Ramos (cell line): Measurements from ENCODE around the gene ITLN1.
"Not testable (repeated sequence)": the region's sequence is repeated elsewhere in the genome, so short reads cannot be mapped to it uniquely, and the experiment has no call there.

Source experiments
- in situ Hi-C: fragments of 300-500 bp; cut with MboI; formaldehyde crosslinking; loops from one replicate; pipeline ENCODE4 v1.14.3; 2022; ENCODE audit warnings: low sequenced_read_pairs; ENCODE audit not compliant: unreplicated experiment

ITLN1 gene

DNA sequence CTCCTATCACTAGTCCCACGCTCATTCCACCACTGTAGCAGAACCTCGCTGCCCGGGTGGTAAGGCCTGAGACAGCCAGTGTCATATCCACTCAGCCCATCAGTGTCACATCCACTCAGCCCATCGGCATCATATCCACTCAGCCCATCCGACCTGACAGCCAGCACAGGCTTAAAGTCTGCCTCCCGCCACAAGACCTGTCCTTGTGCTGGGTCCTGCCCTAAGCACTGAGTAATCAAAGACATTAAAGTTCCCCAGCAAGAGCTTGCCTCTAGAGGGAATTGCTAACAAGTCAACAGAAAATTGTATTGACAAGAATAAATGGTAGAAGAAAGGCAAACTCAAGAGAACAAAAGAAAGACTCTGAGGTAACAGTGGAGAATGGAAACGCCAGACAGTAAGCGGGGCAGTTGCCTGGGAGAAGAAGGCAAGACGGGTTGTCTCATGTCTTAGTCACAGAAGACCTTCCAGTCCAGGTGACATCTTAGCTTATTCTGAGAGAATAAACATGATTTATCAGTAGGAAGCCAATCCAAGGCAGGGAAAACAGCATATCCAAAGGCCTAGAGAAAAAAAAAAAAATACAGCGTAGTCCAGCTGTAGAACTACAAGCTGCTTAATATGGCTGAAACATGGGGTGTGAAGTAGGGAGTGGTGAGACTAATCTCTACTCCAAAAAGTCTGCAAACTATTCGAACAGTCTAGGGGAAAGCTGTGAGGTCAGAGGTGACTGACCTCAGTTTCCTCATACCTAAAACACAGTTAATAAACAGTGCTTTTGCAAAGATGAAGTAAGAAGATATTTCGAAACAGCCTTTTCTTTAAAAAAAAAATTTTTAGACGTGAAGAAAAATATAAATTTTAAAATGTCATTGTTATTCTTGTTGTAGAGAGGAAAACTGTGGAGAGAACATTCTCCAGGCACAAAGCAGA, 1.1 kb downstream of the ITLN1 start:
- in situ Hi-C loops = no loop called here

DNA sequence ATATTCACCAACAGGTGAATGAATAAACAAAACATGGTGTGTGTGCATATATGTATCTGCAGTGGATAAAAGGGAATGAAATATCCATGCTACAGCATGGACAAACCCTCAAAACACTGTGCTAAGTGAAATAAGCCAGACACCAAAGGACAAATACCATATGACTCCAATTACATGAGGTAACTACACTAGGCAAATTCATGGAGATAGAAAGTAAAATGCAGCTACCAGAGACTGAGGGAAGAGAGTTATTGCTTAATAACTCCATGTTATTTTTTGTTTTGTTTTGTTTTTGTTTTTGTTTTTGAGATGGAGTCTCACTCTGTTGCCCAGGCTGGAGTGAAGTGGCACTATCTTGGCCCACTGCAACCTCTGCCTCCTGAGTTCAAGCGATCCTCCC, 2.4 kb downstream of the ITLN1 start:
- in situ Hi-C loops = no loop called here

DNA sequence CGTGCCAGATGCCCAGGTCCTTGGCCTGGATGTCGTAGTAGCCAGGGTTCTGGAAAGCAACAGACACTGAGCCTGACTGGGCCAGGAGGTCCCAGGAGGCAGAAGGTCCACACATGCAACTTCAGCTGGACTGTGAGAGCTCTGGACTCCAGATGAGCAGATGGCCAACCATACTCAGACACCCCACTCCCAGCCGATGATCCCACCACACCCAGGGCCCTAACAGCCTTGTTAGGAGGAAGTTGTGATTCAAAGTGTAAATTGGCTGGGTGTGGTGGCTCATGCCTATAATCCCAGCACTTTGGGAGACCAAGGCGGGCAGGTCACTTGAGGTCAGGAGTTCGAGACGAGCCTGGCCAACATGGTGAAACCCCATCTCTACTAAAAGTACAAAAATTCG, 3.7 kb downstream of the ITLN1 start:
- in situ Hi-C loops = not testable (repeated sequence)

DNA sequence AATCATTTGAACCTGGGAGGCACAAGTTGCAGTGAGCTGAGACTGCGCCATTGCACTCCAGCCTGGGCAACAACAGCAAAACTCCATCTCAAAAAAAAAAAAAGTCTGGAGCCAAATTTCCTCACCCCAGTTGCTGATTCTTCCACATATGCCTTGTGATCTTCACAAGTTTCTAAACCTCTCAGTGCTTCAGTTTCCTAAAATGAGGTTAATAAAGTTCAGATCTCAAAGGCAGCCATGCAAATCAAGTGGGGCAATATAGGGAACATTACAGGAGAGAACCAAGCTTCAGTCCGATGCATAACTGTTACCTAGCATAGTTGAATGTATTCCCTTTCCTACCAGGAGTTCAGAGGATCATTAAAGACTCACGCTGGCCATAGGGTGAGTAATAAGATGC, 4.8 kb downstream of the ITLN1 start:
- in situ Hi-C loops = no loop called here

DNA sequence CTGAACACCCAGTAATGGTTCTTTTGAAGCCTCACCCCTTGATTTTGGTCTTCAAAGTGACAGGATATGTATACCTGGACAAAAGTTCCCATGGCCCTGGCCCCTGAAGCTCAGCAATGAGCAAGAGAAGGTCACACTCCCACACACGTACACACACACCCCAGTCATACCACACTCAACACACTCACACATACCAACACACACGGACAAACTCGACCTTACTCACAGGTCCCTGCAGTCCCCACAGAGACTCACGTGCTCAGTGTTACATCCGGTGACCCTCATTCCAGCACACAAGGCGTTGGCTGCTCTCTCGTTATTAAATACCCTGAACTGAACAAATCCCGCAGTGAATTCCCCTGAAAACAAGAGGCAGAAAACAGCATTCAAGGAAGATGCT, 5.9 kb downstream of the ITLN1 start:
- in situ Hi-C loops = no loop called here

DNA sequence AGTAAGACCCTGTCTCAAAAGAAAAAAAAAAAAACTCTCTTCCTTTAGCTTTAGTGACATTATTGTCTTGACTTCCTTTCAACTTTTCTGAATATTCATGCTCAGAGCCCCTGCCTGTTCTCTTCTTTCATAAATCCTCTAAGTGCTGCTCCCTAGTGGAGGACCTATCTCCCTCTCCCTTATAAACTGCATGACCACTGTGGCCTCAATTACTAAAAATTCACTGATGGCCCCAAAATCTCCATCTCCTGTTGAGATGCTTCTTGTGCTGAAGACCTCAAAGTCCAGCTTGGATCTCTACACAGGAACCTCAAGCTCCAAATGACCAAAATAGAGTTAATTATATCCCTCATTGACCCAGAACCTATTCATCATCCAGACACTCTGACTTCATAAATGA, 7.8 kb downstream of the ITLN1 start:
- in situ Hi-C loops = no loop called here

DNA sequence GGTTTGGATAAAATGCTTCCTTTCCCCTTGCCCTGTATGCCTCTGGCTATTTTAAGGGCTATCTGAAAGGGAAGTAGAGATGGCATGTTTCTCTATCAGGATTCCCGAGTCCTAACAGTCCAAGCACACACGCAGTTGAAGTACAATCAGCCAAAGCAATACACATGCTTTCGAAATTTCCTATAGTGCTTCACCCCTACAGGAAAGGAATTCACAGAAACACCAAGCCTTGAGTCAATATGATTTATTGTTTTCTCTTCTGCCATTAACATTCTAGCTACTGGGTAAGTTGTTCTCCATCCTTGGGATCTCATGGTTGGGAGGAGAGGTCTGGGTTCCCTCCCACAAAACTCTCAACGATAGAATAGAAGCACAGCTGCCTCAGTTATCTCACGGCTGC, 8.7 kb downstream of the ITLN1 start:
- in situ Hi-C loops = no loop called here

DNA sequence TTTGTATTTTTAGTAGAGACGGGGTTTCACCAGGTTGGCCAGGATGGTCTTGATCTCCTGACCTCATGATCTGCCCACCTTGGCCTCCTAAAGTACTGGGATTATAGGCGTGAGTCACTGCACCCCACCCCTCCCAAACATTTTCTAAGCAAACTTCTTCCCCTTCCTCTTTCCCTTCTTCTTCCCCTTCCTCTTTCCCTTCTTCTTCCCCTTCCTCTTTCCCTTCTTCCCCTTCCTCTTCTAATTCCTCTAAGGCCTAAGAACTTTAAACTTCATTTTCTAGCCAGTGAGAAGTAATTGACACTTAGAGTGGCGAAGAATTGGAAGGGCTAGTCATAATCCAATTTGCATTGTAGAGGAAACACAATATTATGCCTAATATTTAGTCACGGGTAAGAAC, 9.4 kb downstream of the ITLN1 start:
- in situ Hi-C loops = not testable (repeated sequence)

DNA sequence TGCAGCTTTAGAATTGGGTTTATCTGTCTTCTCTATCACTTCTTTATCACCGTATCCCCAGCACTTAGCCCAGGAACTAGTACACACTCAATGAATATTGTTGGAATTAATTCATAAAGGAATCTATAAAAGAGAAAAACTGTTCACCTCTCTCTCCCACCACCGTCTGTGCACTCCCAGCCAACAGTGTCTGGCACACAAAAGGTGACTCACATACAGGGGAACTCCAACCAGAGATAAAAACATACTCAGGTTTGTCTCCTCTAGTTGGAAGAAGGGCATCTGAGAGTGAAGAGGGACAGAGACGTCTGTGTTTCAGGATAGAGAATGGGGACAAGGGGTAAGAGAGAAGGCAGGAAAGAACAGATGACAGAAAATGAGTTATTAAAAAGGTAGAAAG, 10.0 kb downstream of the ITLN1 start:
- in situ Hi-C loops = no loop called here

DNA sequence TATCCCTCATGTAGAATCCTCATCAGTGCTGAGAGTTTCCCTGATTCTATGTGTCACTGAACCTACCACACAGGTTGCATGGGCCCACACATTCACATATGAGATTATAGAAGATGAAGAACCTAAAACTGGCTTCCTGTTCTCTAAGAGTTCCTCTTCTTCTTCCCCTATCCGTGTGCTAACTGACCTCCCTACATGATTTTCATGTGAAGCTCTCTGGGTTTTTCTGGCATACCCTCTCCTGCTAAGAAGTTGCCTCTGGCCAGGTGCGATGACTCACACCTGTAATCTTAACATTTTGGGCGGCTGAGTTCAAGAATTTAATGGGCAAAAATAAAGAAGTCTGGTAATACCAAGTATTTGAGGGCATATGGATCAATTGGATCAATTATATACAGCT, 16.8 kb downstream of the ITLN1 start:
- in situ Hi-C loops = no loop called here

DNA sequence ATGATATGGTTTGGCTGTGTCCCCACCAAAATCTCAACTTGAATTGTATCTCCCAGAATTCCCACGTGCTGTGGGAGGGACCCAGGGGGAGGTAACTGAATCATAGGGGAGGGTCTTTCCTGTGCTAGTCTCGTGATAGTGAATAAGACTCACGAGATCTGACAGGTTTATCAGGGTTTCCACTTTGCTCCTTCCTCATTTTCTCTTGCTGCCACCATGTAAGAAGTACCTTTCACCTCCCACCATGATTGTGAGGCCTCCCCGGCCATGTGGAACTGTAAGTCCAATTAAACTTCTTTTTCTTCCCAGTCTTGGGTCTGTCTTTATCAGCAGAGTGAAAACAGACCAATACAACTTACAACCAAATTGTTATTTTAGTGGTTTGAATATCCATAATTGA, 17.3 kb downstream of the ITLN1 start:
- in situ Hi-C loops = not testable (repeated sequence)

DNA sequence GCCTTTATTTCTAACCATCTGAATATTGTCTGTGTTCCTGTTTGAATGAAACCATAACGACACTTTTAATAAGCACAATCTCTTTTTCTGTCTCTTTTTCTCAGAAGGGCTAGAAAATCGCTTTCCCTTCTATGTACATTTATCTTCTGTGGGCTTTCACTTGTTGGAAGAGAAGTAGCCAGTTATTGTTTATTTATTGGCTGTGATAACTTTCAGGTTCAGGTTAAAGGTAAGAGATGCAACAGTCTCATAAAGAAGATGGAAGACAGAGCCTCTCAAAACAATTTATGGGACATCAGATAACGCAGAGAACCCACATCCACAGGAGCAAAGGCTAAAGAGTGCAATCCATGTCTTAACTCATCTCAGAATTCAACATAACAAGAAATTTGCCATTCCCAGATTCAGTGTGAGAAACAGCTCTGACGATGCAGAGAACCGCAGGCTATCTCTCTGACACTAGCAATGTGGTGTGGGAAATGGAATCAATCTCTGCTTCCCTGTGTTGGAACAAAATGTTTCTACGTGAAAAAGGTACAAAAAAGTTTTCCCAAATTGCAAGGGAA, 18.2 kb downstream of the ITLN1 start:
- in situ Hi-C loops = no loop called here

DNA sequence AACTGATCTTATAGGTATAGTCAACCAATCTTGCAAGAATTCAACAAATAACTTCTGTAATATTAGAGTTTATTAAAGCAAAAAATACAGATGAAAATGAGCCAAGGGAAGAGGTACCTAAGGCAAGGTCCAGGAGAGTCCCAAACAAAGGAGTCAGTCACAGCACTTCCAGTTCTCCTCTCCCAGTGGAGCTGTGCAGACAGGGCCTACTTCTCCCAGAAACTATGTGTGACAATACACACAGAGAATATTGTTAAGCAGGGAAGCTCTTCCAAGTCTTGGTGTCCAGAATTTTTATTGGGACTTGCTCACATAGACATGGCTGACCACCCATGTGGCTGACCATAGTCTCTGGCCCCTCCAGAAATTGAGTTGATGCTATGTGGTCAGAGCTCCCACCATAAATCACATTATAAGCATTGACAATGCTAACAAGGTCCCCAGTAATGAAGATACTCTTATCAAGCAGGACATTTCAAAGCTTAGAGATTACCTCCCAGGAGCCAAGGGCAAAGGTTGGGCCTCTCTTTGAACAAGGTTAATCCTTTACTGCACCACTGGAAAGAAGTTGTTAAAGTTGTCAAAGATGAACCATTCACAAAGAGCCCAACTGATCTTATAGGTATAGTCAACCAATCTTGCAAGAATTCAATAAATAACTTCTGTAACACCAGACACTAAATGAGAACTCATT, 18.8 kb downstream of the ITLN1 start:
- in situ Hi-C loops = no loop called here

DNA sequence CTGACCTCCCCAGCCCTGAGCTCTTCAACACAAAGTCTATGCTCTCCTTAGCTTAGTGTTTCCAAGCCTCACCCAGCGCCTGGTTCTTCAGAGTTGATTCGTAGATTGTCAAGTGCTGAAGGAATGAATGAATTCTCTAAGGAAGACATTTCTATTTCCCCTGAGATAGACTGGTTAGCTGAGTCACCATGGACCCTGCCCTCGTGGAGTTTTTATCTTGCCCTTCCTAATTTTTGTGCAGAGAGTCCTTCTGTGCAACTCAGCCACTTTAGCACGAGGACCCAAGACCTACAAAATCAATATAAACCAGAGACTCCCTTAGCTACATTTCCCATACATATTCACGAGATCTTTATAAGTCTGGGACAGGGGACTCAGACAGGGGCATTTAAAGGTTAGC, 19.6 kb downstream of the ITLN1 start:
- in situ Hi-C loops = no loop called here

DNA sequence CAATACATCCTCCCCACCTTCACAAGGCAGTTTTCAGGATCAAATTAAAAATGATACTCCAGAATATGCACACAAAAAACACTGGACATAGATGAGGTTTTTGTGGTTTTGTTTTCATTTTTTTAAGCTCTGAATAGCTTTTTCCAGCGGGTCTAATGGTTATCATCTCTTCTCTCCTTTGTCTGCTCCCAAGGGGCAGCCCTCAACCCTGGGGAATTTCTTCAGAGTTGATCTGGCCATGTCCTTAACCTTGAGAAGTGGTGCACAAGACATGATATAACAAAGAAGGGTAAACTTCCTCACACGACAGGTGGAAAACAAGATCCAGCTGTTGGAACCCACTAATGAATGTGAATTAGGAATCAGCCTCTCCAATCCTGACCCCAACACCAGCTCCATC, 20.8 kb downstream of the ITLN1 start:
- in situ Hi-C loops = no loop called here

DNA sequence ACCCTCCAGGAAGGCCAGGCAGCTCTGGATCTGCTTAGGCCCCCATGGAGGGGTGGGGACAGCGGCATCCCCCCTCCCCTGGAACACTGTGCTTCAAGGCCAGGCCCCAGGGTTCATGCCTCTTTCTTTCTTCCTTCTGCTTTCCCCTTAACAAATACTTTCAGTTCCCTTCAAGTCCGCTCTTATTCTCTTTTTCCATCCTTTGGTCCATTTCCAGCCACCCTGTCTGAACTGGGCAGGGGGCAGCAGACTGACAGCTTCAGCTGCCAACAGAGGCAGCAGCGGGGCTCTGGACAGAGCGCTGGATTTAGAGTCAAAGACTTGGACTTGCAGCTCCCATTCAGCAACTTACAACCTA, 21.2 kb downstream of the ITLN1 start:
- in situ Hi-C loops = no loop called here

DNA sequence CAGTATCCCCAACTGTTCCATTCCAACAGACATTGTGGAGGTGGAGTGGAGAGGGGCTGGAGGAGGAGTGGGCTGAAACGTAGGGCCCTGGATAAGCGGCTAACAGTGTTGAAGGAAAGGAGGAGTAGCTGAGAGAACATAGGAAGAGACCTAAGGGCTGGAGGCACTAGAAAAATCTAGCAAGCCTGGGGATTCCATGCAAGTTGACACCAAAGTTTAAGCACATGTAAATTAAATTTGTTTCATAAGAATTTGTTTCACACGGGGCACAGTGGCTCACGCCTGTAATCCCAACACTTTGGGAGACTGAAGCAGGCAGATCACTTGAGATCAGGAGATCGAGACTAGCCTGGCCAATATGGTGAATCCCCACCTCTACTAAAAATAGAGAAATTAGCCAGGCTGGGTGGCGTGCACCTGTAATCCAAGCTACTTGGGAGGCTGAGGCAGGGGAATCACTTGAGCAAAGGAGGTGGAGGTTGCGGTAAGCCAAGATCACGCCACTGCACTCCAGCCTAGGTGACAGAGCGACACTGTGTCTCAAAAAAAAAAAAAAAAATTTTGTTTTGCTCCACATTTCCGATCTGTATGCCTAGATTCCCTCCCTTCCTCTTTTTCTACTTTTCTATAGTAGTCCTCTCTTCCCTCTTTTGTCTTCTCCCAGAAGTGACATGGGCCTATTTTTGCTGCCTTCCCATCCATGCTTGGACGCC, 21.8 kb downstream of the ITLN1 start:
- in situ Hi-C loops = no loop called here

DNA sequence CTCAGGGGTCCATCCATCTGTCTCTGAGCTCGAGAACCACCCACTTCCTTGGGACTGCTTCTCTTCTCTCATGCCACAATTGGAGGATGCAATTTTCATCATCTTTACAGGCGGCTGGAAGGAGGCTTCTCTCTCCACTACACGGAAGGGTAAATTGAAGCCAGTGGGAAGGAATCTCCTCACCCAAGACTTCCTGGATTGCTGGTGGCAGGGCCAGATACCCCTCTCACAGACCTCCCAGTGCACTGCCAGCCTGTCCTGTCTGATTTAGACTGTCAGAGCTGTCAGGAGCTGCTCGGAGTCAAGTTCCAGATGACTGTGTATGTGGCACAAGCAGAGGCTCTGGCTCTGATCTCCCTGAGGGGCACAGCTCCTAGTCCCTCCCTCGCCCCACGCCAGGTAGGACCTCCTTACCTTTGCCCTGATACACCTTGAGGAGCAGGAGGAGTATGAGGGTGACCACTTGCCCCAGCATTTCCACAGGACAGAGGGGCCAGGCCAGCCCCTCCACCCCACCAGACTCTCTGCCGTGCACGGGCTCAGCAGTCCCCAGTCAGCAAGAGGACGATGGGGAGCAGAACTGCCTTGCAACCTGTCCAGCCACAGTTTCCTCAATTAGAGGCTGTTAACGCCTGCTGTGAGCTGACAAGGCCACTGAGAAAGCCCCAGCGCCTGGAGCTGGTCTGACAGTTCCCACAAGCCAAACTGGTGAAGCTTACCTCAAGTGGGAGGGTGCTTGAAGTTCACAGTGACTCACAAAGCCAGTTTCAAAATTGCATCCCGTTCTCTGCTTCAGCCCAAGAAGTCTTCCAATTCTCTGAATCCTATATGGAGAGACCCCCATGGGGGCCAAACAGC, 22.5 kb downstream of the ITLN1 start, which contains the start of gene CD244:
Gene CD244, minus strand, starts transcription at position 685 of the 858 bp plus-strand sequence. Its CDS starts 210 bp downstream, at position 475.
- in situ Hi-C loops = no loop called here

DNA sequence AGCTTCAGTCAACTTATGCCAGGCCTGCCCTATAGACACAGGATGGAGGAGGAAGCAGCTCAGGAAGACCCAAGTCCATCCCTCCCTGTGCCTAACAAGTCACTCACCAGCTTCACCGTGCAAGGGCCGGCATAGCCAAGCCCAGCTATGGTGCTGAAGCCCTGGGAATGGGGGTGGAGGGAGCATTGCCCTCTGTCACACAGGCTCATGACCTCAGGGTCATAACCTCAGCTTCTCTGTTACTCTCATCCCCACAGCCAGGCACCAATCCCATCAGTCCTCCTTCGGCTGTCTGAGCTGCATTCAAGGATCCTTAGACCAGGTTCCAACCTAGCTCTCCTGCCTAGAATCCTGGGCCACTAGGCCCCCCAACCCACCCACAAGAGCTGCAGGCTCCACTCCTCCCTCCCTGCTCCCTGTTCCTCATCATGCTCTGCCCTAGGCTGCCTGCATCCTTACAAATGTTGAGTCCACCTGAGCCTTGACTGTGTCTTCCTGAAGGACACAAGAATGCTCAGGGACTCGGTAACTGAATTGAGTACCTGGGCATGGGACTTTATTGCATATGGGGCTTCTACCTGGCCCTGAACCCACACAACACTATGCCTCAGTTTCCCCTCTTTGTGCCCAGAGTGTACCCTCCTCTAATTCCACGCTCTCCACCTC, 24.0 kb downstream of the ITLN1 start:
- in situ Hi-C loops = no loop called here
